Mesenchymal stem cell (in vitro differentiated cells and primary cell): Measurements from ENCODE around the gene RASSF9.

ENCODE experiments used
- DNase-seq: peaks from one replicate; pipeline ENCODE4 v3.0.0-alpha.2; 2013
- H2AFZ ChIP-seq: one replicate; pipeline ENCODE4 v1.6.1; 2013; ENCODE audit warnings: low read depth, mild to moderate bottlenecking, control low read depth, inconsistent platforms, low read length, moderate library complexity
- H2AK5ac ChIP-seq: 2 replicates; pipeline ENCODE4 v1.6.1; 2013; ENCODE audit warnings: low read length, moderate library complexity, mild to moderate bottlenecking, inconsistent platforms; ENCODE audit not compliant: severe bottlenecking
- H2BK120ac ChIP-seq: one replicate; pipeline ENCODE4 v1.6.1; 2013; ENCODE audit warnings: low read depth, mild to moderate bottlenecking, inconsistent platforms, low read length, moderate library complexity
- H2BK12ac ChIP-seq, 2 experiments: one replicate each; pipeline ENCODE4 v1.6.1; 2013; ENCODE audit warnings: inconsistent platforms in 2 of 2, low read length in 2 of 2, mild to moderate bottlenecking in 2 of 2, moderate library complexity in 2 of 2, control low read depth in 1 of 2
- H2BK15ac ChIP-seq: one replicate; pipeline ENCODE4 v1.6.1; 2013; ENCODE audit warnings: mild to moderate bottlenecking, low read depth, inconsistent platforms; ENCODE audit not compliant: poor library complexity, severe bottlenecking
- H2BK5ac ChIP-seq: 2 replicates; pipeline ENCODE4 v1.6.1; 2013; ENCODE audit warnings: low read depth, mild to moderate bottlenecking, low read length, control low read depth, inconsistent platforms; ENCODE audit not compliant: poor library complexity, severe bottlenecking
- H3K14ac ChIP-seq, 2 experiments: one replicate each; pipeline ENCODE4 v1.6.1; 2013; ENCODE audit warnings: inconsistent platforms in 2 of 2, low read length in 2 of 2, control low read depth in 1 of 2, mild to moderate bottlenecking in 1 of 2, moderate library complexity in 1 of 2
- H3K18ac ChIP-seq, 2 experiments: one replicate each; pipeline ENCODE4 v1.6.1; 2013; ENCODE audit warnings: inconsistent platforms in 2 of 2, low read length in 2 of 2, control low read depth in 1 of 2, low read depth in 1 of 2, mild to moderate bottlenecking in 1 of 2
- H3K23ac ChIP-seq, 2 experiments: one replicate each; pipeline ENCODE4 v1.6.1; 2013; ENCODE audit warnings: inconsistent platforms in 2 of 2, low read length in 2 of 2, mild to moderate bottlenecking in 2 of 2, moderate library complexity in 2 of 2, control low read depth in 1 of 2
- H3K27ac ChIP-seq: 2 replicates; pipeline ENCODE4 v1.5.1; 2013; ENCODE audit warnings: mild to moderate bottlenecking, moderate library complexity, low read length, control low read depth, inconsistent platforms; ENCODE audit not compliant: poor library complexity, severe bottlenecking
- H3K27me3 ChIP-seq, 2 experiments: 2 replicates each; pipeline versions ENCODE4 v1.6.1 to v1.7.0; 2013; ENCODE audit warnings: low read length in 2 of 2, mild to moderate bottlenecking in 2 of 2, moderate library complexity in 2 of 2, control low read depth in 1 of 2, inconsistent platforms in 1 of 2; ENCODE audit not compliant: control insufficient read depth in 1 of 2, insufficient read depth in 1 of 2
- H3K36me3 ChIP-seq, 2 experiments: 2 replicates each; pipeline versions ENCODE4 v1.6.1 to v1.7.0; 2013; ENCODE audit warnings: low read length in 2 of 2, control low read depth in 1 of 2, inconsistent platforms in 1 of 2, low read depth in 1 of 2, mild to moderate bottlenecking in 1 of 2; ENCODE audit not compliant: insufficient read depth in 2 of 2, control insufficient read depth in 1 of 2
- H3K4ac ChIP-seq, 2 experiments: one replicate each; pipeline ENCODE4 v1.6.1; 2013; ENCODE audit warnings: inconsistent platforms in 2 of 2, low read length in 2 of 2, mild to moderate bottlenecking in 2 of 2, moderate library complexity in 2 of 2, control low read depth in 1 of 2, low read depth in 1 of 2
- H3K4me1 ChIP-seq: 2 replicates; pipeline ENCODE4 v1.6.1; 2013; ENCODE audit warnings: low read depth, low read length, control low read depth; ENCODE audit not compliant: control insufficient read depth, insufficient read depth
- H3K4me2 ChIP-seq: 2 replicates; pipeline ENCODE4 v1.6.1; 2013; ENCODE audit warnings: low read length, mild to moderate bottlenecking, inconsistent platforms; ENCODE audit not compliant: poor library complexity, severe bottlenecking
- H3K4me3 ChIP-seq, 2 experiments: 2 replicates each; pipeline versions ENCODE4 v1.5.1 to v1.7.0; 2013; ENCODE audit warnings: low read length in 2 of 2, mild to moderate bottlenecking in 2 of 2, control low read depth in 1 of 2, low read depth in 1 of 2; ENCODE audit not compliant: insufficient read depth in 1 of 2
- H3K79me1 ChIP-seq: replicated peaks from 2 replicates; pipeline ENCODE4 v1.6.1; 2013; ENCODE audit warnings: mild to moderate bottlenecking, control low read depth, low read length, inconsistent platforms; ENCODE audit not compliant: poor library complexity, severe bottlenecking
- H3K9ac ChIP-seq: 2 replicates; pipeline ENCODE4 v1.7.0; 2013; ENCODE audit warnings: mild to moderate bottlenecking, low read length, moderate library complexity
- H3K9me3 ChIP-seq: 2 replicates; pipeline ENCODE4 v1.7.0; 2013; ENCODE audit warnings: mild to moderate bottlenecking, low read length; ENCODE audit not compliant: control insufficient read depth
- H4K8ac ChIP-seq: one replicate; pipeline ENCODE4 v1.6.1; 2013; ENCODE audit warnings: inconsistent platforms, mild to moderate bottlenecking, low read length, moderate library complexity
- H4K91ac ChIP-seq: one replicate; pipeline ENCODE4 v1.6.1; 2013; ENCODE audit warnings: mild to moderate bottlenecking, low read length, inconsistent platforms
- WGBS: methylation state at CpG from one replicate; pipeline ENCODE4 v1.1.7; 2013; ENCODE audit warnings: mixed read lengths; 5-methylcytosine and 5-hydroxymethylcytosine counted together

Gene RASSF9

GRCh38 chr12:85803923-85804322 is 32.3 kb downstream of the RASSF9 start:
- no peak overlapping the region for H3K14ac ChIP-seq
- no peak overlapping the region for H3K27ac ChIP-seq
- no peaks in the 10 kb centered on the region for H3K9me3 ChIP-seq
- no peak overlapping the region for H4K8ac ChIP-seq
- H3K9ac ChIP-seq: no peak overlapping the region
- no peak overlapping the region for H2BK12ac ChIP-seq
- no peak for DNase-seq
- H3K4me2 ChIP-seq: no peak overlapping the region
- no peak overlapping the region for H3K23ac ChIP-seq
- no peaks in the 10 kb centered on the region for H3K27me3 ChIP-seq
- H3K4ac ChIP-seq: no peak overlapping the region
- no peak overlapping the region for H3K18ac ChIP-seq
- no peak overlapping the region for H2BK5ac ChIP-seq
- H2BK120ac ChIP-seq: no peak overlapping the region
- H2AFZ ChIP-seq: no peak overlapping the region
- no peak overlapping the region for H2AK5ac ChIP-seq
- H3K4me1 ChIP-seq: no peaks in the 10 kb centered on the region
- peaks cover 0 to 2% of the 10 kb centered on the region in 2 experiments for H3K36me3 ChIP-seq
- H3K4me3 ChIP-seq: no peak overlapping the region
- H3K79me1 ChIP-seq: no peaks in the 10 kb centered on the region
- H4K91ac ChIP-seq: no peak overlapping the region
- no peak overlapping the region for H2BK15ac ChIP-seq
- WGBS: 100% methylated on average over 1 of the region's 2 CpGs

DNA sequence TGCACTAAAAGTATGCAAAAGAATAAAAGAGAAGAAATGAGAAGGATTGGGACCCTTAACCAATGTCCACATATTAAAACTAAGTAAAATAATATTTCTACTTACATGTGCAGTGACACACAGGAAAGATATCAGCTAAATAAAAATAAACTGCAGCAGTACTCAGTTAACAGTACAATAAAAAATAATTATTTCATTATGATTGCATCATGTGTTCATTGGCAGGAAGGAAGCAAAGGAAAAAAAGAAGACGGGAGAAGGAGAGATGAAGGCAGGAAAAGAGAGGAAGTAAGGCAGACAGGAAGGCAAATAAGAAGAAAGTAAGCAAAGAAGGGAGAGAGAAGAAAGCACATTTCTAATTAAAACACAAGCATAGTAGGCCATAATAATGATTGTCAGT is 33.0 kb downstream of the RASSF9 start:
- H3K79me1 ChIP-seq: no peaks in the 10 kb centered on the region
- H3K27ac ChIP-seq: no peak overlapping the region
- H3K18ac ChIP-seq: no peak overlapping the region
- no peak overlapping the region for H2BK15ac ChIP-seq
- H3K23ac ChIP-seq: no peak overlapping the region
- WGBS: 80% methylated on average over 1 of the region's 1 CpG
- no peak overlapping the region for H3K4me2 ChIP-seq
- H3K9ac ChIP-seq: peak overlapping the region; percentile 57
- H2BK12ac ChIP-seq: no peak overlapping the region
- H3K4me1 ChIP-seq: no peaks in the 10 kb centered on the region
- no peak overlapping the region for H3K14ac ChIP-seq
- H3K27me3 ChIP-seq: no peaks in the 10 kb centered on the region
- H3K4ac ChIP-seq: no peak overlapping the region
- no peak overlapping the region for H2BK5ac ChIP-seq
- H4K8ac ChIP-seq: no peak overlapping the region
- no peaks in the 10 kb centered on the region for H3K9me3 ChIP-seq
- H3K4me3 ChIP-seq: no peak overlapping the region
- no peak for DNase-seq
- H2AFZ ChIP-seq: no peak overlapping the region
- no peak overlapping the region for H4K91ac ChIP-seq
- H2AK5ac ChIP-seq: no peak overlapping the region
- H3K36me3 ChIP-seq: peaks cover 0 to 2% of the 10 kb centered on the region in 2 experiments
- no peak overlapping the region for H2BK120ac ChIP-seq

DNA sequence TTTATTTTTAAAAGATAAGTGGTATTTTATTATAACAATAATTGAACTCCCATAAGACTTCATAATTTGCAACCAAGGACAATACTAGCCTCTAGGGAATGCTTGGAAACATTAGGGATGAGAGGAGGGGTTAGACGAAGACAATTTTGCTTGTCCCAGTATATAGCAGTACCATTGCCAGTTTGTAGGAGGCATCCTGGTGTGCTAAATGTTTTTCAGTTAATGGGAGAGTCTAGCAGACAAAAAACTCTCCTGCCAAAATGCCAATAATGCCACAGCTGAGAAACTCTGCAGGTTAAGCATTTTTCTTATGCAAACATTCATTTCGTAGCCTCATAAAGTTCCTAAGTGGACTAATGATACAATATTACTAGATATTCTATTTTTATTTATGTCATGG is 38.1 kb downstream of the RASSF9 start:
- H2BK12ac ChIP-seq: no peak overlapping the region
- no peak overlapping the region for H3K23ac ChIP-seq
- H3K4me3 ChIP-seq: no peak overlapping the region
- no peak overlapping the region for H3K4ac ChIP-seq
- no peak overlapping the region for H2AFZ ChIP-seq
- no peaks in the 10 kb centered on the region for H3K4me1 ChIP-seq
- H2AK5ac ChIP-seq: no peak overlapping the region
- H3K27ac ChIP-seq: no peak overlapping the region
- H3K4me2 ChIP-seq: no peak overlapping the region
- no peak overlapping the region for H2BK5ac ChIP-seq
- no peak overlapping the region for H4K91ac ChIP-seq
- 88% methylated on average over 1 of the region's 2 CpGs for WGBS
- H3K79me1 ChIP-seq: no peaks in the 10 kb centered on the region
- no peak for DNase-seq
- no peak overlapping the region for H3K18ac ChIP-seq
- H3K9ac ChIP-seq: no peak overlapping the region
- H3K14ac ChIP-seq: no peak overlapping the region
- no peaks in the 10 kb centered on the region for H3K9me3 ChIP-seq
- H2BK120ac ChIP-seq: no peak overlapping the region
- H4K8ac ChIP-seq: no peak overlapping the region
- no peaks in the 10 kb centered on the region for H3K36me3 ChIP-seq
- no peak overlapping the region for H2BK15ac ChIP-seq
- no peaks in the 10 kb centered on the region for H3K27me3 ChIP-seq

- Histone ChIP-seq H4K91ac (no peak overlapping the region), H3K9me3 (no peaks in the 10 kb centered on the region), H4K8ac (no peak overlapping the region), H2BK120ac (no peak overlapping the region), H3K27ac (no peak overlapping the region), H3K9ac (no peak overlapping the region), H3K23ac (no peak overlapping the region), H2AFZ (no peak overlapping the region), H3K4me1 (no peaks in the 10 kb centered on the region), H2BK15ac (no peak overlapping the region), H3K4ac (no peak overlapping the region), H3K27me3 (no peaks in the 10 kb centered on the region), H3K36me3 (no peaks in the 10 kb centered on the region), H3K14ac (no peak overlapping the region), H3K4me2 (no peak overlapping the region), H2BK12ac (no peak overlapping the region), H3K4me3 (no peak overlapping the region), H3K18ac (no peak overlapping the region), H2BK5ac (no peak overlapping the region), H2AK5ac (no peak overlapping the region), H3K79me1 (no peaks in the 10 kb centered on the region)
- DNase-seq: no peak
These were observed 40.2 kb downstream of the RASSF9 start for GRCh38 chr12:85796001-85796400.
